HL-60/S4 (cell line): ENCODE data around the gene NGEF.

ENCODE experiments used
- in situ Hi-C: fragments of 300-500 bp; cut with MboI; formaldehyde crosslinking; loops from 2 replicates; pipeline ENCODE4 v1.14.3; 2022; ENCODE audit warnings: low sequenced_read_pairs

Gene NGEF

GRCh38 chr2:232859385-232859916 is 153.6 kb downstream of the NGEF start:
- in situ Hi-C loops, result loop anchor here (10.0 kb wide), 1 partner anchor 395 kb away; the partner anchor contains the start of gene ATG16L1

DNA sequence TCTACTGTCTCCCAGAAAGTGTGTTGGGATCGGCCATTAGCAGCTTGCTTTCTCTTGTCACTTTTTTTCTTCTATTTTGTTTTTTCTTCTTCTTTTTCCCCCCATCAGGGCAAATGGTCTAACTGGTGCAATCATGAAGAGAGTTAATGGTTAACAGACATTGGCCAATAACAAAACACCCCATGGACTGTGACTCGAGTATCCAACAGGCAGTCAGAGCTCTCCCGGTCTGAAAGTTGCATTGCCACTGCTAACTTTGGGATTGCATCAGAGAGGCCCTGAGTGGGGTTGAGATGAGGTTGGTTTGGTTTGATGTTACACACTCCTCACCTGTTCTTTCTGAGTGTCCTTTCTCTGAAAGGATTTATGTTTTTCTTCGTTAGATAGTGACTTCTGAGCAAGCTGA is 155.9 kb downstream of the NGEF start:
- in situ Hi-C loops, result loop anchor here (10.0 kb wide), 1 partner anchor 398 kb away; the partner anchor contains the start of gene ATG16L1

DNA sequence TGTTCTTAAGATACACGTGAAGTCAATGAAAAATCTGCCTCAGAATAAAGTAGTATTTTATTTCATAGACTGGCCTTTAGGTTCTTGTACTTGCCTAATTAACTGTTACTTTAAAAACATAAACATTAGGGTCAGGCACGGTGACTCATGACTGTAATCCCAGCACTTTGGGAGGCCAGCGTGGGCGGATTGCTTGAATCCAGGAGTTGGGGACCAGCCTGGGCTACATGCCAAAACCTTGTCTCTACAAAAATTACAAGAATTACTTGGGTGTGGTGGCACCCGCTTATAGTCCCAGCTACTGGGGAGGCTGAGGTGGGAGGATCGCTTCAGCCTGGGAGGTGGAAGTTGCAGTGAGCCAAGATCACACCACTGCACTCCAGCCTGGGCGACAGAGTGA is 159.0 kb downstream of the NGEF start:
- in situ Hi-C loops, result loop anchor here (10.0 kb wide), 1 partner anchor 401 kb away; the partner anchor contains the start of gene ATG16L1

DNA sequence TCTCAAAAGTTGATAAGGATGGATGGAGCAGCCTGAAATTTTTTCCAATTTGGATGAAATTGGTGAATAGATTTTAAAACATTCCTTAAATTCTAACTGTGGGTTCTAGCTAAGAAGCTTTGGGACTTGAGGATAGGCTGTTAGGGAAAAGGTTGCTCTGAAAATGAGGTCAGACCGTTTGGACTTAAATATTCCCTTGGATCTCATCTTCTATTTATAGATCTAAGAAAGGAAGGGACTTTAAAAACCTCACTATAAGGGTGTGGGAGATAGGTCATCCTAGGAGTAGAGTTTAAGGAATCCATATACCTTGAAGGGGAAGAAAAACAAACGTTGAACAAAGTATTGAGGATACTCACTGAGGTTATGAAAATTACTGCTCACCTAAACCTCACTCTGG is 160.4 kb downstream of the NGEF start:
- in situ Hi-C loops, result loop anchor here (10.0 kb wide), 1 partner anchor 402 kb away; the partner anchor contains the start of gene ATG16L1

DNA sequence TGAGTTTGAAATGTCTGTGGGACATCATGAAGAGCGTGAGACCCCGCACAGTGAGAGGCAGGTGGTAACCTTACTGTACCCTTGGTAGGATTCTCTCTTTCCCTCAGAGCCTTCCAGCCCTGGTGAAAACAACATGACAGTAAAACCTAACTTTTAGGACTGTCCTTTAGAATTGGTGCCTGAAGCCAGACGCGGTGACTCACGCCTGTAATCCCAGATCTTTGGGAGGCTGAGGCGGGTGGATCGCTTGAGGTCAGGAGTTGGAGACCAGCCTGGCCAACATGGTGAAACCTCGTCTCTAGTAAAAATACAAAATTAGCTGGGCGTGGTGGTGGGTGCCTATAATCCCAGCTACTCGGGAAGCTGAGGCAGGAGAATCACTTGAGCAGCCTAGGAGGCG is 161.0 kb downstream of the NGEF start:
- in situ Hi-C loops, result loop anchor here (10.0 kb wide), 1 partner anchor 403 kb away; the partner anchor contains the start of gene ATG16L1

GRCh38 chr2:232850039-232850438 is 163.0 kb downstream of the NGEF start:
- in situ Hi-C loops, result loop anchor here (10.0 kb wide), 1 partner anchor 405 kb away; the partner anchor contains the start of gene ATG16L1

DNA sequence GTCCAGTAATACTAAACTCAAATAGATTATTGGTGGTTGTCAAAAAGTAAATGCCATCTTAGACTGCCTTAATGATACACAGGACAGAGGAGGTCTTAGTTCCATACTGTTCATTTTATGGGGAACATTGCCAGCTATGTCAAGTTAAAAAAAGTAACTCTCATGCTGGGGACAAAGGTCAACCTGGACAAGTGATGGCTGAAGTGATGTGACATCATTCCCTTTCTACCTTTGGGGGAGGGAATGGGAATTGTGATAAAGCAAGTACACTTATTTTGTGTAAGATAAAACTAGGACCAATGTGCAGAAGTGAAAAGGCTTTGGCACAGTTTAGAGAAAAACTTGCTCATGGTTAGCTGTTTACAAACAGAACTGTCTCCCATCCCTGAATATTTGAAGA is 167.0 kb downstream of the NGEF start:
- in situ Hi-C loops, result no loop called here

- in situ Hi-C loops, result no loop called here
These were observed 169.2 kb downstream of the NGEF start for GRCh38 chr2:232843834-232844233.

DNA sequence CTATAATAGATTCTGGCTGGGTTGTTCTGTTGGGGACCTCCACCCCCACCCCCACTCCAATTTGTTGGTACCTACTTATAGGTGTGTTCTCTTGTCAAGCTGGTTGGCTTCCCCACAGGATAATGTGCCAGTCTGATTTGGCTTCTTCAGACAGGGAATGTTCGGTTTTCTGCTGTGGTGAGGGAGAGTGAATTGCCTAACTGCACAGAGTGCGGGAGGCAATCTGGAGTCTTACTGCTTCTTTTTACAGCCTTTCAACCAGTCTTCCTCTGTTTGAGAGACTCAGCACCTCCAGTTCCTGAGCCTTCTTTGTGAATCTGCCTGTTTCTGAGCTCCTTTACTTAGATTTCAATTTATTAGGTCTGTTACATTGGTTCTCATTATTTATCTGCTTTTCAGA is 170.4 kb downstream of the NGEF start:
- in situ Hi-C loops, result no loop called here

- in situ Hi-C loops, result no loop called here
These were observed 173.5 kb downstream of the NGEF start for GRCh38 chr2:232839411-232840079.

DNA sequence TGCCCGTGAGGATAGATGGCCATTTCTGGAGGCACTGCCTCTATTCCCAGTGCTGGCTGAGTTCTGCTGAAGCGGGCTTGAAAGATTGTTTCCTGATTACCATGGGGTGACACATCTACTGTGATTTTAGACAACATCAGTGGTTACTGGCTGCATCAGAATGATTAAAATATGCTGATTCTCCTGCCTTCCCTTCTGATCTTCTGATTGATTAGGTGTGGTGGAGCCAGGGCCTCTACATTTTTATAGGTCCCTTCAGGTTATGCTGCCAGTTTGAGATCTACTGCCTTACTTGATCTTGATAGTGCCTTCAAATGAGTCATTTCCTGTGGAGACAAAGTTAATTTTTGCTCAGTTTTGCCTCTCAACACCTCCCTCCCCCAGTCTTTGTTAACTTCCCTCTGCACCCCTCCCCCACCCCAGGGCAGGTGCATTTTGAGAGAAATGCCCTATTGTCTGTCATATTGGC is 174.6 kb downstream of the NGEF start:
- in situ Hi-C loops, result no loop called here

GRCh38 chr2:232836934-232837333 is 176.1 kb downstream of the NGEF start:
- in situ Hi-C loops, result no loop called here

DNA sequence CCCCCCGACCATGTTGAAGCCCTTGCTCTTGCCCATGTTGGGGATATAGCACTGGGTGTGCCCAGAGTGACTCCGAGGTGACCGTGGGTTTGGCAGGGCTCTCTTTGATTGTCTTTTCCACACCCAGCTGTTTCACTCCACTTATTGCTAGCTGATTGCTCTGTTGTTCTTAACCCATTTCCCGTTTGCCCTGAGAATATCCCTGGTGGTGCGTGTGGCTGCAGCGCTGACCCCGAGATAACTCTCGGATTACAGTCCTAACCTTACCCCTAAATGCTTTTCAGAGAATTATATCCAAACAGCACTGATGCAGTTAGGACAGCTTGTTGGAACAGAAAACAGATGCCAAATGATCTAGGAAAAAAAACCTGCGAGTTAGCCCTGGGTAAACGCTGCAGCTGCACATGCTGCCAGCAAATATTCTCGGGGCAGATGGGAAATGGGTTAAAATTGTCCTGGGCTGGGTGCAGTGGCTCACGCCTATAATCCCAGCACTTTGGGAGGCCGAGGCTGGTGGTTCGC is 177.3 kb downstream of the NGEF start:
- in situ Hi-C loops, result no loop called here

- in situ Hi-C loops, result no loop called here
These were observed 179.2 kb downstream of the NGEF start for GRCh38 chr2:232833830-232834229.

DNA sequence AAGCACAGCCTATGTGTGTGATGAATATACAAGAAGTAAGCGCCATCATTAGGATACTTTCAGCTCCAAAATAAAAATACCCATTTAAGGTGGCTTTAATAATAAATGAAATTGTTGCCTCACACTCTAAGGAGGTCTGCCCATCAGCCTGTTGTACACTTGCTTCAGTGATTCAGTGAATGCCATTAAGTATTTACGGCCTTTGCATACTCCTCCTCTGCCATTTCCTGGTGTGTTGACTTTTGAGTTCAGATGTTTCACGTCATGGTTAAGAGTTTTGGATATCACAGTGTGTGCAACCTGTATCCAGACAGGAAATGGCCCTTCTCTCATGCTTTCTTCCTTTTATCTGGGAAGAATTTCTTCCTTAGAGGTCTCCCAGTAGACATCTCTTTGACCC is 181.6 kb downstream of the NGEF start:
- in situ Hi-C loops, result no loop called here

DNA sequence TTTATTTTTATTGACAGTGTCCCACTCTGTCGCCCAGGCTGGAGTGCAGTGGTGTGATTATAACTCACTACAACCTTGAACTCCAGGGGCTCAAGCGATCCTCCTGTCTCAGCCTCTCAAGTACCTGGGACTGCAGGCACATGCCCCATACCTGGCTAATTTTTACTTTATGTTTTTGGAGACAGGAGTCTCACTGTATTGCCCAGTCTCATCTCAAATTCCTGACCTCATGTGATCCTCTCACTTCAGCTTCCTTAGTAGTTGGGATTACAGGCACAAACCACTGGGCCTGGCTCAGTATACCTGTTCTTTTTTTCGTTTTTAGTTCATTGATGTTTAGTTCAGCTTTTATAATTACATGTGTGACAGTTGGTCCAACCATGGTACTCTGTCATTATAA is 183.1 kb downstream of the NGEF start:
- in situ Hi-C loops, result no loop called here
